NCI-H460 (cell line): ENCODE measurements around the gene FAM228A. TPM values are rescaled to one million over a fixed set of nuclear protein-coding genes. Genes with fewer than 3 reads are reported as not detected.
"Not testable (repeated sequence)": the region's sequence is repeated elsewhere in the genome, so short reads cannot be mapped to it uniquely, and the experiment has no call there.

ENCODE experiments used
- DNase-seq: peaks from one replicate; pipeline ENCODE4 v3.0.0-alpha.2; 2016; ENCODE audit warnings: low read depth; ENCODE audit errors: extremely low read depth
- total RNA-seq: library from RNA; depleted of rRNA; stranded (reverse); fragments of >200 nt; shearing (Covaris generic); gene quantifications from 2 replicates; pipeline ENCODE4 v1.2.3, GENCODE V29; 2014

Gene FAM228A
- total RNA-seq, 1 experiment from 2014 or later = not detected

DNA sequence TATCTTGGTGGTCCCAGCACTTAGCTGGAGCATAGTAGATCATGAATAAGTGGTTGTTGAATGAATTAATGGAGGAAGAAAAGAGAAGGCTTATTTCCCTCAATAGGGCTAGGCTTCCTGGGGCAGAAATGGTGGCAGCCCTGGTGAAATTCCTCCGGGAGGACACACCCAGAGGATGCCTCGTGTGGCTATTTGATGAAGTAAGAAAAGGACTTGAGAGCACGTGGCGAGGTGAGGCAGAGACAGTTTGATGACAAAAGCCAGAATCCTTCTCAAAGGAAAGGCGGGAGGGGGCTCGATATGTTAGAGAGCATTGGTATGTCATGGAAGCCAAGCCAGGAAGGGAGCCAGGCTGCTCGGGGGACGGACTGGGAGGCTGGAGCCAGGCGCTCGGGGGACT is 14.7 kb downstream of the FAM228A start:
- no peak for DNase-seq

DNA sequence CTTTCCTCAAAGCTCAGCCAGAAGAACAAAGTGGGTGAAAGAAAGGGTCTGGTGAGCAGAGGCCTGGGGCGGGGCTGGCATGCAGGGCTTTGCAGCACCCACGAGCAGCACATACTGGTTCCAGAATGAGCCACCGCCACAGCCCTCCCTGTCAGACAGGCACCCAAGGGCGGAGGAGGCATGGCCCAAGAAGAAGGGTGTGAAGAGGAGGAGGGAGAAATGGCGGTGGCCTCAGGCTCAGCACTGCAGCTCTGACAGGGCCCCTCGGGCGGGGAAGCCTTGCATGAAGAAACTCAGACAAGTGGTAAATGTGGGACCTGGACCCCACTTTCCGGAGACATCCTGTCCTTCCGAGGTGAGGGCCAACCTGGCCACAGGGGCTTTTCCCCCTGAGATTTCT is 15.7 kb downstream of the FAM228A start:
- DNase-seq = no peak

DNA sequence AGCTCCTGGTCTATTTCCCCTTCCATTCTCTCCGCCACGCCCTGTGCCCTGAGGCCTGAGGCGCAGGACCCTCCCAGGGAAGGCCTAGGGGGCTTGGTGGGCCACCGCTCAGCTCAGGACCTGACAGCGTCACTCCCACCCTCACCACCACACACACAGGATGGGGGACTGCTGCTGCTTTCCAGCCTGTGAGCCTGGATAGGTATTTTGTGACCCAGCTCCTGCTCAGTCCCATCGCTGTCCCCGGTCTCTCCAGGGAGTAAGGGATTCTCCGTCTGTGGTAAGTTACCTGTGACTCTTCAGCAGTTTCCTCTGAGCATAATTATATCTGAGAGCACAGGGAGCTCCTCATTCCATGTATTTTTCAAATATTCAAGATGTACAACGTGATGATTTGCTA is 16.3 kb downstream of the FAM228A start:
- DNase-seq = no peak

DNA sequence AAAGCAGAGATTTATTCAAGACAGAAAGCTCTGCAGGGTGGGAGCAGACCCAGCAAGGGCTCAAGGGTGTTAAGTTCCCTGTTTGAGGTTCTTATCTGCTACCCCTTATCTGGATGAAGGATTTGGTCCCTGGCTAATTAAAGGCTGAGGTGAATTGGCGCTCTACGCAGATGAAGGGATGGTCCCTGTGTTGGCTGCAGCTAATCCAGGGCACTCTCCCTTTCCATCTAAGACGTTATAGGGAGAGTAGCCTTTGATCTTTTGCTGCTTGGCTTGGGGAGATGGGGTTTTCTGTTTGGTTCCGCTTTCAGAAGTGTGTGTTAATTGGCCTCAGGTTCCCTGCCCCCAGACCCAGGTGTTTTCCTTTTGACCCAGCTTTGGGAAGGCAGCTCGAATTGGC is 17.0 kb downstream of the FAM228A start:
- DNase-seq = no peak

DNA sequence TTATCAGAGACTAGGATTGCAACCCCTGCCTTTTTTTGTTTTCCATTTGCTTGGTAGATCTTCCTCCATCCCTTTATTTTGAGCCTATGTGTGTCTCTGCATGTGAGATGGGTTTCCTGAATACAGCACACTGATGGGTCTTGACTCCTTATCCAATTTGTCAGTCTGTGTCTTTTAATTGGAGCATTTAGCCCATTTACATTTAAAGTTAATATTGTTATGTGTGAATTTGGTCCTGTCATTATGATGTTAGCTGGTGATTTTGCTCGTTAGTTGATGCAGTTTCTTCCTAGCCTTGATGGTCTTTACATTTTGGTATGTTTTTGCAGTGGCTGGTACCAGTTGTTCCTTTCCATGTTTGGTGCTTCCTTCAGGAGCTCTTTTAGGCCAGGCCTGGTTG is 22.4 kb downstream of the FAM228A start:
- not testable (repeated sequence) for DNase-seq

DNA sequence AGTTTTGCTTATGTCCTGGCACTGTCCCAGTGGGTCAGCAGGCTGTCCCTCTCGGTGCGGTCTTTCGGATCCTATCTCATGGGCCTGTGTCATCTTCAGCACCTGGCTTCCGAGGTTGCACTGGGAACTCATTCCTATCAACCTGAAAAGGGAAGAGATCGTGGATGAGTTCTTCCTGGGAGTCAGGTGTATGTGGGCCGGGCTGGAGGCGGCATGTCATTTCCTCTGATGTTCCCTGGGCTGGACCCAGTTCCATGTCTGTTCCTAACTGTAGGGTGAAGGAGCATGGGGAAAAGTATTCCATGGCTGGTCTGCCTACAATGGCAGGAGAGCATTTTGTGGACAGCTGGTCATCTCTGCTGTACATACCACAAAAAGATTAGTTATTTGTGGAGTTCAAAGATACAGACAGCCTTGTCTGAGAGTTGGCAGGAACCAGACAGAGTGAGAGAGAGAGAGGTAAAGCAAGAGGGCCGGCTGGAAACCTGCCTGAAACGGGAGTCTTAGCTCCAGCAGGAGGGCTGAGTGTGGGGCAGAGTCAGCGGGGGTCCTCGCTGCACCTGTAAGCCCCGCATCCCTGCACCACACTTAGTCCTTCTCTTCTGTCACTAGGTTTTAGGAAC is 25.2 kb downstream of the FAM228A start:
- no peak for DNase-seq

DNA sequence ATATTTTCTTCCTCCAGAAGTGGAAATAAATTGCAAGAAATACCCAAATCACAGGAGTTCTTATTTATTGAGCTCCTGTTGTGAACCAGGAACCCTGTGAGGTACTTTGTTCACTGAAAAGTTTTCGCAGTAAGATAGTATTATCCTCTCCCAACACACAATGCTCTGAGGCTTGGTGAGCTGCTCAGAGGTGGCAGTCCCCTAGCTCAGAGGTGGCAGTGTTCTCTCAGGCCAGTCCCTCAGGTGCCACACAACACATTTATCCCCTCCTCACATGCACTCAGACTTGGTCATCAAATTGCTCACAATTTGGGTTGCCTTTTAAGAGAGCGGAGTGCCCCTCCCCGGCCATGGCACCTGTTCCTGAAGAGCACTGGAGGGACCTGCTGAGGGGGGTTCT is 25.9 kb downstream of the FAM228A start:
- no peak for DNase-seq

DNA sequence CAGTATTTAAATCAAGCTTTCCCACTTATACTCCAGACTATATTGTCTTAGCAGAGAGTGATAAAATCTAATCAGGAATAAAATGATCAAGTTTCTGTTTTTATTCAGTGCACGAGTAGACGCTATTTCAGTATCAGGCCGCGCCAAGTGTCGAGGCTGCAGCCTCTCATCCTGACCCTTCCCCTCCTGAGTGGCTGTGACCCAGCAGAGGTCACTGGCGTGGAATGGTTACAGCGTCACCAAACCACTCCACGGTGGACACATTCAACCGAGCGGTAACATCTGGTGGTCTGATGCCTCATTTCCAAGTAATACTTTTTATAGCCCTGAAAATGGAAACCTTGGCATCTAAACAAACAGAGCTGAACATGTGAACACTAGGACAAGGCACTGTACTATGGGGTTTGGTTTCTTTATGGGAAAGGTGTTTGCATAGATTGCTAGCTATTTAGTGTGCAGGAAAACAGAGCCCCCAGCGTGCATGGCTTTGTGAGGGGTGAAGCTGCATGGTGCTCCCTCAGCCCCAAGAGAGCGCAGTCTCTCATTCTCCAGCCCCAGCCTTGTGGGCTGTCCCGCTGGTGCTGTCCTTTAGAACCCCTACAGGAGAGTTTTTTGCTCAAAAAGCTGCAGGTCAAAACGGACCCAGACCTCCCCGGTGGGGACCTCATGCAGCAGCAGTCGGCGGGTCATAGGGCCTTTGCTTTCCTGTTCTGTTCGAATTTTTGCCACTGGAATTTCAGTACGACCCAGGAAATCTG is 28.4 kb downstream of the FAM228A start:
- no peak for DNase-seq

DNA sequence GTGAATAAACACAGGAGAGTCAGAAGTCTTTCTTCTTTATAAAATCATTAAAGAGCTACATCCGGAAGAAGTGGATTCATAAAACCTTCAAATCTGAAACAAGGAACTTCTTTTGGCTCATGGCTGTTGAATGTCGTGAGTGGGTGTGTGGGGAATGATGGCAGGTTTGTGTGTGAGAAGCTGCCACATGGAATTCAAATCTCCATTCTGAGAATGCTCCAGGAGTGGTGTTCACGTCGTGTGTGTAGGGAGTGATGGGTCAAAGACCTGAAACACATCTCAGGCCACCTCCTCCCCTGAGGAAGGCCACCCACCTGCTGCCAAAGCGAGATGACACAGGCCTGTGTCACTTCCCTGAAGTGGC is 28.9 kb downstream of the FAM228A start:
- DNase-seq = no peak

DNA sequence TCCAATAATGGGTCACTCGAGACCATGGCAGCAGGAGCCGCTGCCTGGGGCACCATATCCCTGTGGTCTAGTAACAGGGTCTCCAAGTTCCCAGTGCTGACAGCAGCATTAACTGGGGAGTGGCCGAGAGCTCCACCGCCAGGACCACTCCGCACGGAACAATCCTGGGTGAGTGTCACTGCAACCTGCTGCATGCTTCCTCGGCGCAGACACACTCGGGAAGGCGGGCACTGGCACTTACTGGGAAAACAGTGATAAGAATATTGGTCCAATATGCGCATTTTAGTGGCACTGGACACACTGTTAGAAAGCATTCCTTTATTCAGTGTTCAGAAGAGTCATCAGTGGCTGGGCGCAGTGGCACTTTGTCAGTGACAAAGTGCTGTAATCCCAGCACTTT is 29.7 kb downstream of the FAM228A start:
- DNase-seq = no peak

DNA sequence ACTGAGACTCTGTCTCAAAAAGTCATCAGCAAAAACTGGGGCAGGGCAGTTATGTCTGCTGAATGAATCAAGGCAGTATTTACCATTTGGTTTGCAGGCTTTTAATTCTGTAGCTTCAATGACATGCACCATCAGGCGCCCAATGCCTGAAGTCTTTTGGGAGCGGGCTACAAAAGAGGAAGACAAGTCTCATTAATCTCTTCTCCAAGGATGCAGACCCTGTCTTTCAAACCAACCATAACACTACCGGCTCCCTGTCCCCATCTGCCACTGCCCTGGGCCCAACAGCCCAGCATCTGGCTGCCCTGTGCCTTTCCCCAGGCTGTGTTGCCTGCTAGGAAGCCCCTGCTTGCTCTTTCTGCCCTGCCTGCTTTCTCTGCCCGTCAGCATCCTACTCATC is 30.3 kb downstream of the FAM228A start:
- no peak for DNase-seq

DNA sequence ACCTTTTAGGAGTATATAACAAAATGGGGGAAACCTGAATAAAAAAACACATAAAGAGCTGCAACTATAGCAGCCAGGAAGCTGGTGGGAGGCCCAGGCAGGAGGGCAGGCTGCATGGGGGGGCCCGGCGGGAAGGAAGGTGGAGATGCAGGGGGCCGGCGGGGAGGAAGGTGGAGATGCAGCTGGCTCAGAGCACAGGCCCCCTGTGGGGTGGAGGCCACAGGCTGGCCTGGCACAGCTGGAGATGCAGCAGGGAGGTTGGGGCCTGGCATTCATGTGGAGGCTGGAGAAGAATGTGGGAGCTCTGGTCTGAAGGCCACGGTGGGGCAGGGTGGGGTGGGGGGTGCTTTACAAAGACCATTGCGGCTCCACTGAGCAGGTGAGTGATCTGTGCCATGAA is 31.4 kb downstream of the FAM228A start:
- no peak for DNase-seq

DNA sequence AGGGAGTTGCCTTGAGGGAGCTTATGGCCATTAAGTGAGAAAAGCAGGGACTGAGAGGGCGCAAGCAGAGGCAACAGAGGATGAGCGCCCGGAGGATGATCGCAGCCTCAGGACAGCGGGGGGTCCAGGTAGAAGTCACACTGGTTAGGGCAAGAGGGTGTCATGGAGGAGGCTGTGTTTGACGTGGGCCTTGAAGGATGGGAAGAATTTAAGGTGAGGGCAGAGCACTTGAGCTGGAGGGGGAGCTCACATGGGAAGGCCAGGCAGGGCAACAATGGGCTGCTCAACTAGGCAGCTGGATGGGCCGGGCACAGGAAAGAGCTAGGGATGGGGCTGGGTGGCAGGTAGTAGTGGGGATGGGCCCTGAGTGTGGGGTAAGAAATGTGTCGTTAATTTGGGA is 31.9 kb downstream of the FAM228A start:
- DNase-seq = no peak

DNA sequence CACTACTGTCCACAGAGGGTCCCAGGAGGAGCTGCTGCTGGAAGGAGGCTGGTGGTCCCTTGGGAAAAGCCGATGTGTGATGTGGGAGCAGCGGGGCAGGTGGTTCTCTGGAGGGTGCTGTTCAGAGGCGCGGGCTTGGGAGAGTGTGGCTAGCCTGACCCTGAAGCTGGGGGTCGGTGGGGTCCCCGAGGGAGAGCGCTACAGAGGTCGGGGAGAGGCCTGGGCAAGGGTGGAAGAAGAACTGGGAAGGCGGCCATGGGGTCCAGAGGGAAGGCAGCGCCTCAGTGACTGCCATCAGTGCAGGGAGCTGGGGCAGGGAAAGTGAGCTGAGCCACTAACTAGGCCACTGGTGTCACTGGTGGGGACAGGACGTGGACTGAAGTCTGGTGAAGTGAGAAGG is 32.5 kb downstream of the FAM228A start:
- no peak for DNase-seq

DNA sequence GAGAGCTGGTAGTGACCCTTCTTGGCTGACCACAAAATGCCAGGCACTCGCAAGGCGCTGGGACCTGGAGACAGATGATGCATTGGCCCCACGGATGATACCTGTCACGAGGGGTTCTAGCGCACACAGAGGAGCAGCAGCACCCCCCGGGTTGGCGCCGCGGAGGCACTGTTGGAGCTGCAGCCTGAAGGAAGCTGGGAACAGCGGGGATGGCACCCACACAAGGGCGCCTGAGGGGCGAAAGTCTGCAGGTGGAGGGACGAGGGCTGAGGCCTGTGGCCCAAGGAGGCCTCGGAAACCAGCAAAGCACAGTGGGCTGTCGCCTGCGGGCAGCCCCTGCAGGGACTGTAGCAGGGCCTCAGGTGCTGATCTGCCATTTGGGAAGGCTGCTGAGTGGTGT is 33.6 kb downstream of the FAM228A start:
- no peak for DNase-seq

DNA sequence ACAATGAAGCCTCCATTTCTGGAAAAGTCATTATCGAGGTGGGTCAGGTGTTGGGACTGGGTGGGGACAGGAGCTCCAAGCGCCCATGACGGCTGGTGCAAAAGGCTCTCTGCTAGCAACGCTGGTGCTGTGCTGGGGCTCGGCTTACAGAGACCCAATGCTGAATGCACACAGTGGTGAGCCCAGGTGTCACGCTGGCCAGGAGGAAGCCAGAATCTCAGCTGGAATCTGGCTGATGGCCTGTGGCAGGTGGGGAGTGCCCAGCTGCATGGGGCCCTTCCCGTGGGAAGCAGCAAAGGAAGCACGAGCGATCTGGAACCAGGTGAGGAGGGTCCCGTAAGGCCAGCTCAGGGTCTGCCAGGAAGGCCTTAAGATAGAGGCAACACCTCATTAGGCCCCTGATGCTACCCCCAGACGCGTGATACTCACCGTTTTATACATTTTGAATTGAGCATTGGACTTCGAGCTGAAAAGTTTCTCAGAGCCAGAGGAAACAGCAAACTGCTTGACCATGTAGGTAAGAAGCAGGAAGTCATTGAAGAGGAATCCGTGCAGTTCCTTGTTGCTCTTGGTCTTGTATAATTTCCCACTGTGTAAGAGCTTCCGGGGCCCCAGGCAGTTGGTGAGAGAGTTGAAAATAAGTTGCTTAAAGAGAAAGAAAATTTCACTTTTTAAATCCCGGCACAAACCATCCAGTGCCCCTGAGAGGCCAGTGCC is 34.7 kb downstream of the FAM228A start:
- no peak for DNase-seq

DNA sequence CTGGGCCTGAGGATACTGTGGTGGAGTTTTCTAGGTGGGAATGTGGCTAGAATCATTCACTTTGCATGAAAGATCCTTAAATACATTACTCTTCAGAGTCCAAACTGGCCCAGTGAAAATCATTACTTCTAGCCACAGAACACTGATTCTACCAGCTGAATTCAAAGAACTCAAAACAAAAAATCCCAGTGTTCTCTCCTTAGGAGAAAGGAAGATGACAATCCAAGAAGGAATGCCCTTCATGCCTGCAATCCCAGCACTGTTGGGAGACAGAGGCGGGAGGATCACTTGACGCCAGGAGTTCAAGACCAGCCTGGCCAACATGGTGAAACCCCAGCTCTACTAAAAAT is 35.2 kb downstream of the FAM228A start:
- DNase-seq = no peak

DNA sequence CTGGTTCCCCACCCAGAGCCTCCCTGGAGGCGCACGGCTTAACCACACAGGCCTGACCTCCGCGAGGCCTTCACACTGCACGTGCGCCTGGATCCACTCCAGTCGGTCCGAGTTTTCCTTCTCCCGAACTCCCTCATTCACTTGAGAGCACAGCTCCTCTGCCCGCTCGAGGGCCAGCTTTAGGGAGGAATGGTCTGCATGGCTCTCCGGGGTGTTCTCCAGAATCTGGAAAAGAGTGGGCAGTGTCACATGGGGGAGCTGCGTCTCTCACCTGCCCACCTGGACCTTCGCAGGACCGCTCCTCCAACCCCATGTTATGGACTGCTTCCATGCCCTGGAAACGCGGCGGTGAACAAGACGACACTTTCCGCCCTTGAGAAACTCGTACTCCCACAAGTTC is 35.9 kb downstream of the FAM228A start:
- DNase-seq = no peak

DNA sequence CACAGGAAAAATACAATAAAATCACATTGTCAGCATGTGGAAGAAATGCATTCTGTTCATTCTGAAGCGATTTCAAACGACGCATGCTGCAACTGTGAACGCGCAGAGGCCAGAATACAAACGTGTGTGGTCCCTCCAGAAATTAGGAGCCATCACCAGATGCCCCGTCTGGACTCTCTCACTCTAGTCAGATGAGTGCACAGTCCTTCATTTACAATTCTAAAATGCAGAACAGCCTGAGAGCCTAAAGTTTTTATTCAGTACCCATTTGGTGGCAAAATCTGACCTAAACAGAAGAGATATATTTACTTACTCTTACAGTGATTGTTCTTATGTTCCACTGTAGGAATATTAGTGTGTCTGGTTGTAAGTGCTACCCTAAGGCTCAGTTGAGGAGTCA is 36.6 kb downstream of the FAM228A start:
- no peak for DNase-seq

DNA sequence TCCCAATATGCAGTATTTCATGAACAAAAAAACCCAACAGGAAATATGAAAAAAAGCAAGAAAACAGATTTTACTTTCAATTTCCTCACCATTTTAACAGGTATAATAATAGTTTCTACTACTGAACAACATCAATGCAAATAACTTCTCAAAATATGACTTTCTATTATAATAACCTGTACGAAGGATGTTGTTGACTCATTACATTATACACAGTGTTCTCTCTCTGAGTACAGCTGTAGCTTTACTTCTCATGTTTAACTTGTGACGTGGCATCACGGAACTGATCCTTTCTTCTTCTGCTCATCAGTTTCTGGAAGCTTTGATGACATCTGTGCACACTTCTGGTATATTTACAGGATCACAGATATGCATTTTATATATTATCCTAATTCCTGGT is 40.0 kb downstream of the FAM228A start:
- DNase-seq = no peak

DNA sequence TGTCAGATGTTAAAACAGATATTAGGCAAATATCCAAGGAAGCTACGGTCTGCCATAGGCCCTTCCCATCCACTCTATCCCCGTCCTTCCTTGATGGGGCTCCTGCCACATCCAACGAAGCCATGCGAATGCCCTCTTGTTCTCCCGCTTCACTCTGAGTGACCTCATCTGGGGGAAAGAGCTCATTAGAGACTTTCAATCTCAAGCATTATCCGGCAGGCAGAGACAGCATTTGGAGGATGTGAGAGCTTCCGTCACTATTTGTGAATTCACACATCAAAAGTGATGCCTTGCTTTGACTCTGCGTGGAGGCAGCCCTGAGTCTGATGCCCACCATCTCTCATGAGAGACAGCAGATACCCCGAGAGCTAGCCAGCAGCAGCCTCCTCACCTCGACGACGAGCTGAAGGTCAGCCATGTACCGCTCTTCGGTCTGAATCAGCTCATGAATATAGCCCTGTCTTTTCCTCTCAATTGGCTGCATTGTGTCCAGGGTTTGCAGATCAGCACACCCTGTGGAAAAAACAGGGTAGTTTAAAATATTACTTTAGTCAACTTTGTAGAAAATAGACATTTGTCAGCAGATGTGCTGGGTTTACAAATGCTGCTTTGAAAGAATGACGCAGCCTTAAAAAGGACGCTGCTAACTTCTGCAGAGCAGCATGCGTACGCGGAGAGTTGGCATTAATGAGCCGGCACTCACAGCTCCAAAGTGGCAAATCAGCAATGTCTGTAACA is 45.9 kb downstream of the FAM228A start:
- DNase-seq = no peak
